Effector memory CD8-positive, alpha-beta T cell (primary cell): ENCODE measurements around the gene CRNKL1.

Experiments used
- ATAC-seq: fragments of 150-1000 bp; cut with Tn5 transposase; replicated peaks from 2 replicates; pipeline ENCODE4 v1.10.0; 2021; ENCODE audit warnings: mild to moderate bottlenecking, moderate library complexity
- DNase-seq, 3 experiments: peaks; one replicate each; pipeline ENCODE4 v3.0.0; 2021
- H3K27ac Mint-ChIP-seq, 2 donors: one replicate each; pipeline ENCODE4 v1.8.0; 2022; ENCODE audit warnings: mild to moderate bottlenecking in 2 of 2, mixed read lengths in 2 of 2, moderate library complexity in 2 of 2
- H3K27me3 Mint-ChIP-seq, 2 donors: one replicate each; pipeline ENCODE4 v1.8.0; 2022; ENCODE audit warnings: mixed read lengths in 2 of 2
- H3K36me3 Mint-ChIP-seq: one replicate; pipeline ENCODE4 v1.8.0; 2022; ENCODE audit warnings: mild to moderate bottlenecking, moderate library complexity, mixed read lengths; ENCODE audit not compliant: insufficient read depth
- H3K4me1 Mint-ChIP-seq, 2 donors: one replicate each; pipeline ENCODE4 v1.8.0; 2022; ENCODE audit warnings: low read depth in 2 of 2, mixed read lengths in 2 of 2
- H3K4me3 Mint-ChIP-seq, 2 donors: one replicate each; pipeline ENCODE4 v1.8.0; 2022; ENCODE audit warnings: mild to moderate bottlenecking in 2 of 2, mixed read lengths in 2 of 2, moderate library complexity in 2 of 2
- H3K9me3 Mint-ChIP-seq, 2 donors: one replicate each; pipeline ENCODE4 v1.8.0; 2022; ENCODE audit warnings: mixed read lengths in 2 of 2

The CRNKL1 gene

GRCh38 chr20:19995220-19995863 is 56.9 kb downstream of the CRNKL1 start:
- no peak overlapping the region for H3K27ac Mint-ChIP-seq
- peaks cover 21 to 31% of the 10 kb centered on the region in 2 donors for H3K27me3 Mint-ChIP-seq
- ATAC-seq (peak; percentile 44), DNase-seq (peak in 1 of 3 experiments; percentile 5)
- H3K4me1 Mint-ChIP-seq: no peaks in the 10 kb centered on the region
- no peaks in the 10 kb centered on the region for H3K36me3 Mint-ChIP-seq
- no peak overlapping the region for H3K4me3 Mint-ChIP-seq
- no peaks in the 10 kb centered on the region for H3K9me3 Mint-ChIP-seq

- Mint-ChIP-seq H3K4me1 (no peaks in the 10 kb centered on the region), H3K27ac (no peak overlapping the region), H3K9me3 (no peaks in the 10 kb centered on the region), H3K36me3 (no peaks in the 10 kb centered on the region), H3K27me3 (peaks cover 18 to 31% of the 10 kb centered on the region in 2 donors), H3K4me3 (no peak overlapping the region)
- DNase-seq (no peak), ATAC-seq (no peak)
These were observed 58.2 kb downstream of the CRNKL1 start for GRCh38 chr20:19993958-19994669.

- H3K27me3 Mint-ChIP-seq: peaks cover 24 to 31% of the 10 kb centered on the region in 2 donors
- H3K27ac Mint-ChIP-seq: no peak overlapping the region
- H3K4me3 Mint-ChIP-seq: no peak overlapping the region
- H3K4me1 Mint-ChIP-seq: no peaks in the 10 kb centered on the region
- no peaks in the 10 kb centered on the region for H3K9me3 Mint-ChIP-seq
- no peaks in the 10 kb centered on the region for H3K36me3 Mint-ChIP-seq
- DNase-seq: no peak
- ATAC-seq: no peak
These were observed 59.0 kb downstream of the CRNKL1 start for GRCh38 chr20:19992996-19993908.

- Mint-ChIP-seq H3K4me1 (no peaks in the 10 kb centered on the region), H3K27ac (no peak overlapping the region), H3K4me3 (no peak overlapping the region), H3K27me3 (peaks cover 29 to 40% of the 10 kb centered on the region in 2 donors), H3K36me3 (no peaks in the 10 kb centered on the region), H3K9me3 (no peaks in the 10 kb centered on the region)
- DNase-seq (no peak), ATAC-seq (no peak)
These were observed 60.4 kb downstream of the CRNKL1 start for GRCh38 chr20:19991854-19992253.

- H3K27me3 Mint-ChIP-seq: peaks cover 23 to 45% of the 10 kb centered on the region in 2 donors
- DNase-seq (no peak), ATAC-seq (no peak)
- no peaks in the 10 kb centered on the region for H3K36me3 Mint-ChIP-seq
- H3K27ac Mint-ChIP-seq: no peak overlapping the region
- no peaks in the 10 kb centered on the region for H3K9me3 Mint-ChIP-seq
- H3K4me3 Mint-ChIP-seq: no peak overlapping the region
- no peaks in the 10 kb centered on the region for H3K4me1 Mint-ChIP-seq
These were observed 61.0 kb downstream of the CRNKL1 start for GRCh38 chr20:19991308-19991707.

- Mint-ChIP-seq H3K4me1 (no peaks in the 10 kb centered on the region), H3K27me3 (peaks cover 23 to 46% of the 10 kb centered on the region in 2 donors)
These were observed 61.4 kb downstream of the CRNKL1 start for GRCh38 chr20:19990850-19991249.

GRCh38 chr20:19987046-19987445 is 65.2 kb downstream of the CRNKL1 start:
- DNase-seq (no peak), ATAC-seq (no peak)
- no peak overlapping the region for H3K4me3 Mint-ChIP-seq
- no peaks in the 10 kb centered on the region for H3K36me3 Mint-ChIP-seq
- peaks cover 12 to 65% of the 10 kb centered on the region in 2 donors for H3K27me3 Mint-ChIP-seq
- H3K9me3 Mint-ChIP-seq: no peaks in the 10 kb centered on the region
- no peak overlapping the region for H3K27ac Mint-ChIP-seq
- H3K4me1 Mint-ChIP-seq: no peaks in the 10 kb centered on the region

More at GRCh38 chr20:19990850-19991249, 61.4 kb downstream of the CRNKL1 start:
- no peaks in the 10 kb centered on the region for H3K36me3 Mint-ChIP-seq
- H3K9me3 Mint-ChIP-seq: no peaks in the 10 kb centered on the region
- no peak overlapping the region for H3K27ac Mint-ChIP-seq
- H3K4me3 Mint-ChIP-seq: no peak overlapping the region
- DNase-seq (no peak), ATAC-seq (no peak)

- DNase-seq: no peak
- Mint-ChIP-seq H3K4me3 (no peak overlapping the region), H3K27me3 (peaks cover 13 to 71% of the 10 kb centered on the region in 2 donors), H3K4me1 (no peaks in the 10 kb centered on the region), H3K27ac (no peak overlapping the region), H3K36me3 (no peaks in the 10 kb centered on the region), H3K9me3 (no peaks in the 10 kb centered on the region)
- no peak for ATAC-seq
These were observed 65.8 kb downstream of the CRNKL1 start for GRCh38 chr20:19986419-19986818.
